Stomach (tissue), 4 donors: ENCODE measurements around the gene ATG4C.
"Not testable (repeated sequence)": the region's sequence is repeated elsewhere in the genome, so short reads cannot be mapped to it uniquely, and the experiment has no call there.

Experiments used
- CTCF ChIP-seq, 7 experiments: fragments of 450-650 bp in 4 of 7; fragments of 200-600 bp in 3 of 7; sonication (generic) in 3 of 7; IDR thresholded peaks; one replicate each; pipeline ENCODE4 v1.5.1; 2016 to 2019; ENCODE audit warnings: antibody characterized with exemption in 7 of 7, control low read depth in 2 of 7, mild to moderate bottlenecking in 1 of 7
- EP300 ChIP-seq: sonication (generic); formaldehyde crosslinking; IDR thresholded peaks from one replicate; pipeline ENCODE4 v1.6.1; 2017; ENCODE audit warnings: antibody characterized with exemption
- POLR2A ChIP-seq, 4 donors: fragments of 450-650 bp; IDR thresholded peaks; one replicate each; pipeline ENCODE4 v1.6.1; 2016; ENCODE audit warnings: antibody characterized with exemption in 4 of 4, control low read depth in 2 of 4, mild to moderate bottlenecking in 1 of 4, moderate library complexity in 1 of 4
- POLR2AphosphoS5 ChIP-seq, 3 donors: sonication (generic); formaldehyde crosslinking; IDR thresholded peaks; one replicate each; pipeline ENCODE4 v1.6.1; 2016; ENCODE audit warnings: antibody characterized with exemption in 3 of 3

GRCh38 chr1:62754938-62755337, 29.0 kb upstream of the ATG4C start:
- not testable (repeated sequence) for TF ChIP-seq CTCF (IDR thresholded peaks at IDR 0.05); POLR2AphosphoS5 (IDR thresholded peaks at IDR 0.05); POLR2A (IDR thresholded peaks at IDR 0.05); EP300
